HEK293T (cell line): ENCODE measurements around the gene ATP11A.

Source experiments
- CTCF ChIA-PET: fragments of 350-600 bp; formaldehyde crosslinking; extraction: SDS; loops from one replicate; lab custom pipeline; 2021; ENCODE audit warnings: antibody characterized with exemption, inconsistent platforms; lab: Yijun Ruan, JAX
- POLR2A ChIA-PET: fragments of 350-600 bp; formaldehyde crosslinking; extraction: SDS; loops from one replicate; lab custom pipeline; 2020; ENCODE audit warnings: antibody characterized with exemption, inconsistent platforms; lab: Yijun Ruan, JAX
- DNase-seq: peaks from one replicate; pipeline ENCODE4 v3.0.0; 2012; ENCODE audit warnings: mixed read lengths; ENCODE audit errors: extremely low spot score
- ARNT ChIP-seq: fragments of 450-650 bp; IDR thresholded peaks from 2 replicates; pipeline ENCODE4 v1.6.1; 2017; ENCODE audit warnings: mild to moderate bottlenecking
- BHLHE40 ChIP-seq: fragments of 450-650 bp; IDR thresholded peaks from 2 replicates; pipeline ENCODE4 v1.6.1; 2016; ENCODE audit warnings: mild to moderate bottlenecking, moderate library complexity, borderline replicate concordance
- CTBP1 ChIP-seq: fragments of 450-650 bp; IDR thresholded peaks from 2 replicates; pipeline ENCODE4 v1.6.1; 2016; ENCODE audit warnings: borderline replicate concordance
- ELF4 ChIP-seq: fragments of 450-650 bp; IDR thresholded peaks from 2 replicates; pipeline ENCODE4 v1.6.1; 2017; ENCODE audit warnings: antibody characterized with exemption
- FOXA1 ChIP-seq: fragments of 450-650 bp; IDR thresholded peaks from 2 replicates; pipeline ENCODE4 v1.6.1; 2016; ENCODE audit warnings: mild to moderate bottlenecking
- FOXK2 ChIP-seq: fragments of 450-650 bp; IDR thresholded peaks from 2 replicates; pipeline ENCODE4 v1.6.1; 2016; ENCODE audit warnings: mild to moderate bottlenecking
- FOXM1 ChIP-seq: fragments of 450-650 bp; IDR thresholded peaks from 2 replicates; pipeline ENCODE4 v1.6.1; 2017; ENCODE audit warnings: mild to moderate bottlenecking, borderline replicate concordance
- HDGF ChIP-seq: fragments of 450-650 bp; IDR thresholded peaks from 2 replicates; pipeline ENCODE4 v1.6.1; 2017; ENCODE audit warnings: antibody characterized with exemption, borderline replicate concordance
- L3MBTL2 ChIP-seq: fragments of 450-650 bp; conservative IDR thresholded peaks from 2 replicates; pipeline ENCODE4 v1.6.1; 2016; ENCODE audit warnings: mild to moderate bottlenecking
- LEF1 ChIP-seq: fragments of 450-650 bp; IDR thresholded peaks from 2 replicates; pipeline ENCODE4 v1.6.1; 2017; ENCODE audit warnings: mild to moderate bottlenecking, borderline replicate concordance
- NFRKB ChIP-seq: fragments of 450-650 bp; IDR thresholded peaks from 2 replicates; pipeline ENCODE4 v1.6.1; 2016; ENCODE audit warnings: mild to moderate bottlenecking, moderate library complexity
- SP1 ChIP-seq: fragments of 450-650 bp; IDR thresholded peaks from 2 replicates; pipeline ENCODE4 v1.6.1; 2017
- SUZ12 ChIP-seq: fragments of 450-650 bp; IDR thresholded peaks from 2 replicates; pipeline ENCODE4 v1.6.1; 2016; ENCODE audit warnings: mild to moderate bottlenecking
- TARDBP ChIP-seq: fragments of 450-650 bp; IDR thresholded peaks from 2 replicates; pipeline ENCODE4 v1.6.1; 2016
- ZNF384 ChIP-seq: fragments of 450-650 bp; IDR thresholded peaks from 2 replicates; pipeline ENCODE4 v1.6.1; 2016
- TF ChIP-seq, protein P1 (sequence below): fragments of 450-650 bp; IDR thresholded peaks from 2 replicates; pipeline ENCODE4 v1.6.1; 2016

The ATP11A gene

DNA sequence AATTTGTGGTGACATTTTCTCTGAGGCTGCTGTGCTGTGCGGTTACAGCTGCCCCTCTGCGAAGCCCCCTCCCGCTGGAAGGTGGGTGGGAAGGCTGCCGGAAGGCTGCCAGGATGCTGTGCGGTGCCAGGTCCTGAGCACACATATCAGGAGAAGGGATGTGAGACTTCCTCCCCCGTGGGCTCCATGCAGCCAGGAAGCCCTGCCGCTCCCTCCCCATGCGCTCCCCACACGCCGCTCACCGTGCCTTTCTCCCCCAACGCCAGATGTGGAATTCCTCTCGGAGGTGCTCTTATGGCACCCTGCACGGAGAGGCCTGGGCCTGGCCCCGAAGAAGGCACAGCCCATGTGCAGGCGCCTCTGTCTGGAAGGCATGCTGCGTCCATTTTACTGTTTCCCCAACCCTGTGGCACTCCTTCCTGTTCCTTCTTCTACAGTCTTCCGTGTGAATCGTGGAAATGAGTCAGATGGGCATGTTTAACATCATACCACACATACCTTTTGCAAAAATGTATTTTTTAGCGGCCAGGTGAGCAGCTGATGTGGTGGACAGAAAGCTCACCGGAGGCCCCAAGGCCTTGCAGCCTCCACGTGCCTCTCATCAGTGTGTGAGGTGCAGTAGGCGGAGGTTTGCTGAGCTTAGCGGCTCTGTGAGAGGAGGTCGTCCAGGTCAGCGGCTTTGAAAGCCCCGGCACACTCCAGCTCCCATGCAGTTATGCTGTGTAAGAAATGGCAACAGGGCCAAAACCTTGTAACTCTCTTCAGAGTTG lies 88.0 kb downstream of the ATP11A start:
- ChIA-PET CTCF (no interaction called here), POLR2A (no interaction called here)
- no peak for TF ChIP-seq SUZ12
- TF ChIP-seq ZNF384: no peak
- no peak for TF ChIP-seq NFRKB
- TF ChIP-seq TARDBP: no peak
- no peak for TF ChIP-seq LEF1
- no peak for TF ChIP-seq ARNT
- TF ChIP-seq FOXK2: no peak
- no peak for TF ChIP-seq L3MBTL2
- TF ChIP-seq FOXM1: no peak
- TF ChIP-seq BHLHE40: no peak
- no peak for TF ChIP-seq ELF4
- TF ChIP-seq CTBP1: no peak
- TF ChIP-seq, protein P1, sequence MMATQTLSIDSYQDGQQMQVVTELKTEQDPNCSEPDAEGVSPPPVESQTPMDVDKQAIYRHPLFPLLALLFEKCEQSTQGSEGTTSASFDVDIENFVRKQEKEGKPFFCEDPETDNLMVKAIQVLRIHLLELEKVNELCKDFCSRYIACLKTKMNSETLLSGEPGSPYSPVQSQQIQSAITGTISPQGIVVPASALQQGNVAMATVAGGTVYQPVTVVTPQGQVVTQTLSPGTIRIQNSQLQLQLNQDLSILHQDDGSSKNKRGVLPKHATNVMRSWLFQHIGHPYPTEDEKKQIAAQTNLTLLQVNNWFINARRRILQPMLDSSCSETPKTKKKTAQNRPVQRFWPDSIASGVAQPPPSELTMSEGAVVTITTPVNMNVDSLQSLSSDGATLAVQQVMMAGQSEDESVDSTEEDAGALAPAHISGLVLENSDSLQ: no peak
- DNase-seq: no peak

DNA sequence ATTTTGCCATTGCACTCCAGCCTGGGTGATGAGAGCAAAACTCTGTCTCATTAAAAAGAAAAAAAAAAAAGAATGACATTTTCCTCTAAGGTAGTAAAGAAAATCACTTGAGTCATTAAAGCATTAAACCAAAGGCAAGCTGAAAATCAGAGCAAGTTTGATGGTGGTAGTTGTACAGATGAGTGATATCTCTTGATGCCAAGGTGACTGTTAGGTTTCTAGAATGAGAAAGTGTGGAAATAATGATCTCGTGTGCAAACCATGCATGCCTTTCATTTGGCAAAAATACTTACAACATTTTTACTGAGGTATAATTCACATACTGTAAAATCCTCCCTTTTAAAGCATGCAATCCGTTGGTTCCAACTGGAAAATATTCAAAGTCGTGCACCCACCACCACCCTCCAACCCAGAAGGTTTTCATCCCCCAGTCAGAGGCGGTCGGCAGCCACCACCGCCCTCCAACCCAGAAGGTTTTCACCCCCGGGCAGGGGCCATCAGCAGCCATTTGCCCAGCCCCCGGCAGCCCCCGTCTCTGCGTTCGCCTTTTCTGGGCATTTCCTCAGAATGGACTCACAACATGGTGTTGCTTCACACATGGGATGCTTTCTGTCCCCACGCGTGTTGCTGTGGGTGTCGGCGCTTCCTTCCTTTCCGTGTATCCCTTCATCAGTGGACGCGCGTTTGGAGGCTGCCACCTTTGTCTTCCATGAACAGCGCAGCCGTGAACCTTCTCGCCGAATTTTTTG lies 90.2 kb downstream of the ATP11A start:
- ChIA-PET POLR2A (no interaction called here), CTCF (no interaction called here)
- DNase-seq: no peak
- TF ChIP-seq FOXK2 (no peak), TARDBP (no peak), BHLHE40 (no peak), LEF1 (no peak)

GRCh38 chr13:112781287-112781686 lies 91.4 kb downstream of the ATP11A start:
- ChIA-PET CTCF (no interaction called here), POLR2A (no interaction called here)
- no peak for DNase-seq
- TF ChIP-seq CTBP1 (no peak), ELF4 (no peak), HDGF (no peak), FOXA1 (no peak), SP1 (no peak), TARDBP (no peak), LEF1 (no peak), SUZ12 (no peak), ARNT (no peak), BHLHE40 (no peak), NFRKB (no peak), L3MBTL2 (no peak), FOXK2 (no peak), ZNF384 (no peak), FOXM1 (no peak)
- TF ChIP-seq, protein P1: no peak

- no peak for DNase-seq
- TF ChIP-seq ZNF384 (no peak), BHLHE40 (no peak), LEF1 (no peak), HDGF (no peak), FOXK2 (no peak), SUZ12 (no peak), FOXA1 (no peak), FOXM1 (no peak), TARDBP (no peak), L3MBTL2 (no peak), NFRKB (no peak), ELF4 (no peak), CTBP1 (no peak), ARNT (no peak), SP1 (no peak)
- TF ChIP-seq, protein P1: no peak
- POLR2A ChIA-PET: no interaction called here
- CTCF ChIA-PET: no interaction called here
Observed at GRCh38 chr13:112781881-112782361, 92.1 kb downstream of the ATP11A start.

DNA sequence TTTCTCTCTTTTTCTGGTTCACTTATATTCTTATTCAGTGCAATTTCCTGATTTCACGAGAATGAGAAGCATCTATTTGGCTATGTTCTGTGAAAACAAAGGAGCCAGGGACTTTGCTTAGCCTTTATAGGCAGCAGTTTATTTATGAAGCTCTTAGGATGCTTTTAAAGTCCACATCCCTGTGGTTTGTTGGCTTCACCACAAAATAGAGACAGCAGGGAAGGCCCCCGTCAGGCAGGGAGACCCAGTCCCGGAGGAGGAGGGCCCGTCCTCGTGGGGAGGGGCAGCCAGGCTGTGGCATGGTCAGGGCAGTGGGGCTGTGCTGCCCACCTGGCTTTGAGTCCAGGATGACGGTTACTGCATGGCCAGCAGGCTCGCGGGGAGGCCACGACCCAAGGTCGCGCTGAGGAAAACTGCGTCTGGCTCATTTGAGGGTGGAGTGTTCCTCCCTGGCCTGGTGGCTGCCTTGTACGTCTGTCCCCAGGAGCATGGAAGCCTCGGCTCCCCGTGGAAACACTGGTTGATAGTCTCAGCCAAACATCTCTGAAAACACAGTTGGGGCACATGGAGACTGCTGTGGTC lies 92.7 kb downstream of the ATP11A start:
- DNase-seq: no peak
- ChIA-PET POLR2A (no interaction called here), CTCF (no interaction called here)
- TF ChIP-seq SP1 (no peak), FOXK2 (no peak), TARDBP (no peak), FOXA1 (no peak)
